Fibroblast of lung (primary cell): ENCODE results near the gene SF1.

Source experiments
- EZH2 ChIP-seq: IDR thresholded peaks from 2 replicates; pipeline ENCODE4 v1.5.1; 2012; ENCODE audit warnings: low read length, control low read depth, mild to moderate bottlenecking; ENCODE audit errors: missing control alignments
- TF ChIP-seq, protein P1 (sequence below), 2 donors: IDR thresholded peaks in 1 of 2; conservative IDR thresholded peaks in 1 of 2; 1 replicate in 1 of 2; 2 replicates in 1 of 2; pipeline ENCODE4 v1.5.1; 2011 to 2012; ENCODE audit warnings: low read length in 2 of 2, control low read depth in 1 of 2, inconsistent platforms in 1 of 2, low read depth in 1 of 2, mild to moderate bottlenecking in 1 of 2

DNA sequence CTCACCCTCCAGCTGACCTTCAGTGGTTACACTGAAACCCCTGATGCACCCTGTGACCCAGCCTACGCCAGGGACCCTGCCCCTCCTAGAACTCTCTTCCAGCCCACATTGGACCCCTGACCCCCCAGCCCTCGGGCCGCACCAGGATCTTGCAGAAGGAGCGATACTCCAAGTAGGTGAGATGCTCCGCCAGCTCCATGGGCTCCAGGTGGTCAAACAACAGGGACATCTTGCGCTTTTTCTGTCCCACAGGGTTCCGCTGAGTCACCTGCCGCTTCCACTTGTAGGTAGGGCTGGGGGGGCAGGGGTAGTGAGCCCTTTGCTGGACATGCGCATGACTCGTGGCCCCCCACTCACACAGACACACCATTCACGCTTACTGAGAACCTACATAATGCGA, 38.5 kb downstream of the SF1 start:
- TF ChIP-seq, protein P1, sequence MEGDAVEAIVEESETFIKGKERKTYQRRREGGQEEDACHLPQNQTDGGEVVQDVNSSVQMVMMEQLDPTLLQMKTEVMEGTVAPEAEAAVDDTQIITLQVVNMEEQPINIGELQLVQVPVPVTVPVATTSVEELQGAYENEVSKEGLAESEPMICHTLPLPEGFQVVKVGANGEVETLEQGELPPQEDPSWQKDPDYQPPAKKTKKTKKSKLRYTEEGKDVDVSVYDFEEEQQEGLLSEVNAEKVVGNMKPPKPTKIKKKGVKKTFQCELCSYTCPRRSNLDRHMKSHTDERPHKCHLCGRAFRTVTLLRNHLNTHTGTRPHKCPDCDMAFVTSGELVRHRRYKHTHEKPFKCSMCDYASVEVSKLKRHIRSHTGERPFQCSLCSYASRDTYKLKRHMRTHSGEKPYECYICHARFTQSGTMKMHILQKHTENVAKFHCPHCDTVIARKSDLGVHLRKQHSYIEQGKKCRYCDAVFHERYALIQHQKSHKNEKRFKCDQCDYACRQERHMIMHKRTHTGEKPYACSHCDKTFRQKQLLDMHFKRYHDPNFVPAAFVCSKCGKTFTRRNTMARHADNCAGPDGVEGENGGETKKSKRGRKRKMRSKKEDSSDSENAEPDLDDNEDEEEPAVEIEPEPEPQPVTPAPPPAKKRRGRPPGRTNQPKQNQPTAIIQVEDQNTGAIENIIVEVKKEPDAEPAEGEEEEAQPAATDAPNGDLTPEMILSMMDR (conservative IDR thresholded peaks at IDR 0.05 in 1 of 2, IDR thresholded peaks at IDR 0.05 in 1 of 2; ENCODE audit: low read depth in 1 of 2, low read length in 2 of 2) = no peak
- TF ChIP-seq EZH2 = no peak
